HCT116 (cell line): ENCODE measurements around the gene BBS10.

Experiments
- CEBPB ChIP-seq: IDR thresholded peaks from 2 replicates; pipeline ENCODE4 v1.6.1; 2012; ENCODE audit warnings: low read depth
- POLR2A ChIP-seq: IDR thresholded peaks from 2 replicates; pipeline ENCODE4 v1.7.0; 2011; ENCODE audit warnings: borderline replicate concordance; ENCODE audit not compliant: insufficient read depth, insufficient read length; ENCODE audit errors: extremely low read depth
- POLR2AphosphoS5 ChIP-seq: IDR thresholded peaks from 2 replicates; pipeline ENCODE4 v1.6.1; 2011; ENCODE audit warnings: mild to moderate bottlenecking, low read depth, low read length, moderate library complexity
- SP1 ChIP-seq: IDR thresholded peaks from 2 replicates; pipeline ENCODE4 v1.6.1; 2012; ENCODE audit warnings: low read depth
- SRF ChIP-seq: IDR thresholded peaks from 2 replicates; pipeline ENCODE4 v1.6.1; 2012; ENCODE audit warnings: low read depth
- TCF7L2 ChIP-seq: IDR thresholded peaks from 2 replicates; pipeline ENCODE4 v1.7.0; 2011; ENCODE audit warnings: borderline replicate concordance, inconsistent platforms; ENCODE audit not compliant: insufficient read depth, insufficient read length; ENCODE audit errors: extremely low read depth
- TF ChIP-seq, protein P1 (sequence below): IDR thresholded peaks from 2 replicates; pipeline ENCODE4 v1.6.1; 2012; ENCODE audit warnings: low read depth
- TF ChIP-seq, protein P2 (sequence below), 3 experiments: fragments of 200-600 bp in 1 of 3; sonication (generic) in 1 of 3; IDR thresholded peaks in 2 of 3; conservative IDR thresholded peaks in 1 of 3; 2 replicates each; pipeline ENCODE4 v1.5.1; 2012 to 2017; ENCODE audit warnings: low read depth in 2 of 3, low read length in 2 of 3, antibody characterized with exemption in 1 of 3, borderline replicate concordance in 1 of 3, control low read depth in 1 of 3, mild to moderate bottlenecking in 1 of 3, mixed read lengths in 1 of 3, mixed run types in 1 of 3, moderate library complexity in 1 of 3; ENCODE audit not compliant: insufficient read depth in 1 of 3

DNA sequence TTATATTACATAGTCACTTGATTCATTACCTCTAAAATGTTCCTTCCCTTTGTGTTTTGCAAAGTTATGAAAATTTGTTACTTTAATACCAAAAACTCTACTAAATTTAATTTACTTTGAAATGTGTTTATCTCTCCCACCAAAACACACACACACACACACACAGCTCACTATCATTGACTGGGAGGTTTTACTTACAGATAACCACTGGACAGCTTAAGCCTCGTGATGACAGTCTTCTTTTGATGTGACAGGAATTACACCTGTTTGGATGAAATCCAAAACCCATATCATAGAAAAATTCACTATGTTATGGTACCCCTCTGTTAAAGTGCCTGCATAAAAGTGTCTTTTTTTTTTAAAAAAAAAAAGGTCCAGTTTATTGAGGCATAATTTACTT lies 15.6 kb downstream of the BBS10 start:
- TF ChIP-seq, protein P1, sequence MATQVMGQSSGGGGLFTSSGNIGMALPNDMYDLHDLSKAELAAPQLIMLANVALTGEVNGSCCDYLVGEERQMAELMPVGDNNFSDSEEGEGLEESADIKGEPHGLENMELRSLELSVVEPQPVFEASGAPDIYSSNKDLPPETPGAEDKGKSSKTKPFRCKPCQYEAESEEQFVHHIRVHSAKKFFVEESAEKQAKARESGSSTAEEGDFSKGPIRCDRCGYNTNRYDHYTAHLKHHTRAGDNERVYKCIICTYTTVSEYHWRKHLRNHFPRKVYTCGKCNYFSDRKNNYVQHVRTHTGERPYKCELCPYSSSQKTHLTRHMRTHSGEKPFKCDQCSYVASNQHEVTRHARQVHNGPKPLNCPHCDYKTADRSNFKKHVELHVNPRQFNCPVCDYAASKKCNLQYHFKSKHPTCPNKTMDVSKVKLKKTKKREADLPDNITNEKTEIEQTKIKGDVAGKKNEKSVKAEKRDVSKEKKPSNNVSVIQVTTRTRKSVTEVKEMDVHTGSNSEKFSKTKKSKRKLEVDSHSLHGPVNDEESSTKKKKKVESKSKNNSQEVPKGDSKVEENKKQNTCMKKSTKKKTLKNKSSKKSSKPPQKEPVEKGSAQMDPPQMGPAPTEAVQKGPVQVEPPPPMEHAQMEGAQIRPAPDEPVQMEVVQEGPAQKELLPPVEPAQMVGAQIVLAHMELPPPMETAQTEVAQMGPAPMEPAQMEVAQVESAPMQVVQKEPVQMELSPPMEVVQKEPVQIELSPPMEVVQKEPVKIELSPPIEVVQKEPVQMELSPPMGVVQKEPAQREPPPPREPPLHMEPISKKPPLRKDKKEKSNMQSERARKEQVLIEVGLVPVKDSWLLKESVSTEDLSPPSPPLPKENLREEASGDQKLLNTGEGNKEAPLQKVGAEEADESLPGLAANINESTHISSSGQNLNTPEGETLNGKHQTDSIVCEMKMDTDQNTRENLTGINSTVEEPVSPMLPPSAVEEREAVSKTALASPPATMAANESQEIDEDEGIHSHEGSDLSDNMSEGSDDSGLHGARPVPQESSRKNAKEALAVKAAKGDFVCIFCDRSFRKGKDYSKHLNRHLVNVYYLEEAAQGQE = no peak
- TF ChIP-seq POLR2AphosphoS5 = no peak
- TF ChIP-seq, protein P2, sequence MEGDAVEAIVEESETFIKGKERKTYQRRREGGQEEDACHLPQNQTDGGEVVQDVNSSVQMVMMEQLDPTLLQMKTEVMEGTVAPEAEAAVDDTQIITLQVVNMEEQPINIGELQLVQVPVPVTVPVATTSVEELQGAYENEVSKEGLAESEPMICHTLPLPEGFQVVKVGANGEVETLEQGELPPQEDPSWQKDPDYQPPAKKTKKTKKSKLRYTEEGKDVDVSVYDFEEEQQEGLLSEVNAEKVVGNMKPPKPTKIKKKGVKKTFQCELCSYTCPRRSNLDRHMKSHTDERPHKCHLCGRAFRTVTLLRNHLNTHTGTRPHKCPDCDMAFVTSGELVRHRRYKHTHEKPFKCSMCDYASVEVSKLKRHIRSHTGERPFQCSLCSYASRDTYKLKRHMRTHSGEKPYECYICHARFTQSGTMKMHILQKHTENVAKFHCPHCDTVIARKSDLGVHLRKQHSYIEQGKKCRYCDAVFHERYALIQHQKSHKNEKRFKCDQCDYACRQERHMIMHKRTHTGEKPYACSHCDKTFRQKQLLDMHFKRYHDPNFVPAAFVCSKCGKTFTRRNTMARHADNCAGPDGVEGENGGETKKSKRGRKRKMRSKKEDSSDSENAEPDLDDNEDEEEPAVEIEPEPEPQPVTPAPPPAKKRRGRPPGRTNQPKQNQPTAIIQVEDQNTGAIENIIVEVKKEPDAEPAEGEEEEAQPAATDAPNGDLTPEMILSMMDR (IDR thresholded peaks at IDR 0.05 in 2 of 3, conservative IDR thresholded peaks at IDR 0.05 in 1 of 3; ENCODE audit: borderline replicate concordance in 1 of 3, insufficient read depth in 1 of 3, low read depth in 2 of 3, low read length in 2 of 3) = no peak
- no peak for TF ChIP-seq SRF
- no peak for TF ChIP-seq SP1
- TF ChIP-seq POLR2A = no peak
- no peak for TF ChIP-seq CEBPB
- no peak for TF ChIP-seq TCF7L2
